Keratinocyte (primary cell): Measurements from ENCODE around the gene MISP. TPM values are rescaled to one million over a fixed set of nuclear protein-coding genes. Genes with fewer than 3 reads are reported as not detected.

Source experiments
- DNase-seq: peaks from one replicate; pipeline ENCODE4 v3.0.0-alpha.2; 2011; ENCODE audit warnings: low read depth, missing footprints, low spot score
- FAIRE-seq: peaks from 2 replicates; lab custom pipeline; 2011; peaks lifted over from hg19 to GRCh38; lab: Jason Lieb, UNC
- H2AFZ ChIP-seq: 2 replicates; pipeline ENCODE4 v1.6.0; 2012; ENCODE audit warnings: low read length, control low read depth, inconsistent platforms; ENCODE audit not compliant: control insufficient read depth
- H3K27ac ChIP-seq: 2 replicates; pipeline ENCODE4 v1.5.1; 2011; ENCODE audit warnings: low read length; ENCODE audit not compliant: control insufficient read depth, insufficient read depth
- H3K27me3 ChIP-seq: 3 replicates; pipeline ENCODE4 v1.6.0; 2011; ENCODE audit warnings: low read length; ENCODE audit not compliant: control insufficient read depth, insufficient read depth; ENCODE audit errors: extremely low read depth
- H3K36me3 ChIP-seq, 2 experiments: 2 replicates in 1 of 2; 3 replicates in 1 of 2; pipeline ENCODE4 v1.5.1; 2011; ENCODE audit warnings: low read length in 2 of 2, mild to moderate bottlenecking in 1 of 2; ENCODE audit not compliant: control insufficient read depth in 2 of 2, insufficient read depth in 2 of 2; ENCODE audit errors: extremely low read depth in 1 of 2
- H3K4me1 ChIP-seq: 3 replicates; pipeline ENCODE4 v1.5.1; 2011; ENCODE audit warnings: low read length; ENCODE audit not compliant: control insufficient read depth, insufficient read depth; ENCODE audit errors: extremely low read depth
- H3K4me2 ChIP-seq: 3 replicates; pipeline ENCODE4 v1.6.0; 2011; ENCODE audit warnings: low read depth, low read length; ENCODE audit not compliant: control insufficient read depth, insufficient read depth; ENCODE audit errors: extremely low read depth
- H3K4me3 ChIP-seq, 3 experiments: fragments of 200-600 bp in 1 of 3; sonication (generic) in 1 of 3; 2 replicates in 2 of 3; 3 replicates in 1 of 3; pipeline ENCODE4 v1.5.1; 2011 to 2016; ENCODE audit warnings: low read length in 3 of 3, mild to moderate bottlenecking in 3 of 3, control low read depth in 2 of 3, inconsistent platforms in 1 of 3, low read depth in 1 of 3, mixed read lengths in 1 of 3, mixed run types in 1 of 3, moderate library complexity in 1 of 3; ENCODE audit not compliant: control insufficient read depth in 2 of 3, insufficient read depth in 2 of 3; ENCODE audit errors: extremely low read depth in 1 of 3
- H3K79me2 ChIP-seq: 2 replicates; pipeline ENCODE4 v1.6.0; 2012; ENCODE audit warnings: low read length; ENCODE audit not compliant: control insufficient read depth, insufficient read depth
- H3K9ac ChIP-seq: 3 replicates; pipeline ENCODE4 v1.6.0; 2011; ENCODE audit warnings: low read length; ENCODE audit not compliant: control insufficient read depth, insufficient read depth; ENCODE audit errors: extremely low read depth
- H3K9me1 ChIP-seq: 3 replicates; pipeline ENCODE4 v1.6.0; 2011; ENCODE audit warnings: low read length; ENCODE audit not compliant: control insufficient read depth, insufficient read depth; ENCODE audit errors: extremely low read depth
- H3K9me3 ChIP-seq: 2 replicates; pipeline ENCODE4 v1.5.1; 2012; ENCODE audit warnings: low read depth, low read length; ENCODE audit not compliant: control insufficient read depth
- H4K20me1 ChIP-seq: 3 replicates; pipeline ENCODE4 v1.6.0; 2011; ENCODE audit warnings: low read length; ENCODE audit not compliant: control insufficient read depth, insufficient read depth; ENCODE audit errors: extremely low read depth
- EZH2 ChIP-seq: IDR thresholded peaks from one replicate; pipeline ENCODE4 v1.6.1; 2012; ENCODE audit warnings: inconsistent platforms, mild to moderate bottlenecking, low read length, moderate library complexity
- dilution Hi-C: fragments of 300-500 bp; cut with MboI; formaldehyde crosslinking; loops from one replicate; pipeline ENCODE4 v1.7.0; 2020; ENCODE audit warnings: low sequenced_read_pairs; ENCODE audit not compliant: extremely low pct_ligation_motif_present
- polyA plus RNA-seq, 5 experiments: library from polyadenylated mRNA; depleted of rRNA in 3 of 5; stranded (reverse) in 3 of 5; stranded (forward) in 1 of 5; unstranded in 1 of 5; fragments of >200 nt; gene quantifications; 1 replicate in 1 of 5; 2 replicates in 3 of 5; 3 replicates in 1 of 5; pipeline versions ENCODE4 v1.2.1 to v1.2.3, GENCODE V29; 2011 to 2012; ENCODE audit warnings: missing spikeins in 2 of 5, low read depth in 1 of 5, low replicate concordance in 1 of 5
- TF ChIP-seq, protein P1 (sequence below), 3 experiments: IDR thresholded peaks in 1 of 3; conservative IDR thresholded peaks in 1 of 3; optimal IDR thresholded peaks in 1 of 3; 2 replicates in 2 of 3; 3 replicates in 1 of 3; pipeline versions ENCODE3 to v1.5.1; 2011; ENCODE audit warnings: low read length in 3 of 3, mild to moderate bottlenecking in 3 of 3, moderate library complexity in 2 of 3, control low read depth in 1 of 3, inconsistent platforms in 1 of 3; ENCODE audit not compliant: insufficient read depth in 2 of 3; ENCODE audit errors: extremely low read depth in 1 of 3

MISP gene
- polyA plus RNA-seq, 1 donor (not counting 4 experiments of a cell fraction or from before 2014, with no cell fraction given): 17.5 TPM

DNA sequence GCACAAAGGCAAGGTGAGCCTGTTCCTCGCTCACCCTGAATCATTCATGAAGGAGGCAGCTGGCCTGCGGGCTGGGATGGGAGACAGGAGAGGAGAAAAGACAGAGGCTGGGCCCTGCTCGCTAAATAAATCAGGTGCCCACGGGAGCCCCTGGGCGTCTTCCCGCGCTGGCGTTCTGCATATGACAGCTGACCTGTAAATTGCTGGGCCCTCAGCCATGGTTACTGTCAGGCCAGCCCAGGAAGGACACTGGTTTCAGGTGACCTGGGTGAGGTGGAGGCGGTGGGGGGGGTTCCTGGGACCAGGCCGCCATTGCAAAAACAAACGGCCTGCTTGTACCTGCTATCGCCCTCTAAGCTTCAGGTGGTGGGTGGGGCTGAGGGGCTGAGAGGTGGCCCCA, 42.9 kb downstream of the MISP start:
- no peak overlapping the region for H3K4me3 ChIP-seq
- H3K9ac ChIP-seq: no peak overlapping the region
- no peak overlapping the region for H2AFZ ChIP-seq
- H3K4me2 ChIP-seq: no peak overlapping the region
- no peak for TF ChIP-seq EZH2
- H3K9me1 ChIP-seq: no peaks in the 10 kb centered on the region
- FAIRE-seq (no peak), DNase-seq (no peak)
- H4K20me1 ChIP-seq: peaks cover 7% of the 10 kb centered on the region
- H3K36me3 ChIP-seq: peaks cover 0 to 4% of the 10 kb centered on the region in 2 experiments
- H3K9me3 ChIP-seq: no peaks in the 10 kb centered on the region
- dilution Hi-C loops: no loop called here
- H3K79me2 ChIP-seq: peaks cover 10% of the 10 kb centered on the region
- H3K27me3 ChIP-seq: no peaks in the 10 kb centered on the region
- peaks cover 16% of the 10 kb centered on the region for H3K4me1 ChIP-seq
- no peak overlapping the region for H3K27ac ChIP-seq

DNA sequence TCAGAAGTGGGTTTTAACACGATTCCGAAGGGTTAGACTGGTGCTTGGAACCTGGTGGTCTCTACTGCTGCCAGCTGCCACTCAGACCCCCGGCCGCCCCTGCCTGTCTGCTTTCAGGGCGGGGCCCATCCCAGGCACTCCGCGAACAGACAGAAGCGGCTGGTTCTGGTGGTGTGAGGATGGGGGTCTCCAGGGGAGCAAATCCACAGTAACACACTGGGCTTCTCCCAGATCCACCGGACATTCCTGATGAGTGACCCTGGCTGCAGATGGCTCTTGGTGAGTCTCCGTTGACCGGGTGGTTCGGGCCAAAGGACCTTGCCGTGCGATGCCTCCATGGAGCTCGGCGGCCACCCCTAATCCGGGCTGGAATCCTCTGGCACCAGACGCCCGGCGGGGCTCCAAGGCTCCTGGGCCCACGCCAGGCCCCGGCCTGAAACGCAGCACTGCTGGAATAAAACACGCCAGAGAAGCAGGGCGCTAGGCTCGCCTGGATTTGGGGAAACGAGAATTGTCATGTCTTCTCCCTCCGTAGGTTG, 44.2 kb downstream of the MISP start:
- no peak overlapping the region for H3K4me2 ChIP-seq
- no peak for TF ChIP-seq EZH2
- TF ChIP-seq, protein P1, sequence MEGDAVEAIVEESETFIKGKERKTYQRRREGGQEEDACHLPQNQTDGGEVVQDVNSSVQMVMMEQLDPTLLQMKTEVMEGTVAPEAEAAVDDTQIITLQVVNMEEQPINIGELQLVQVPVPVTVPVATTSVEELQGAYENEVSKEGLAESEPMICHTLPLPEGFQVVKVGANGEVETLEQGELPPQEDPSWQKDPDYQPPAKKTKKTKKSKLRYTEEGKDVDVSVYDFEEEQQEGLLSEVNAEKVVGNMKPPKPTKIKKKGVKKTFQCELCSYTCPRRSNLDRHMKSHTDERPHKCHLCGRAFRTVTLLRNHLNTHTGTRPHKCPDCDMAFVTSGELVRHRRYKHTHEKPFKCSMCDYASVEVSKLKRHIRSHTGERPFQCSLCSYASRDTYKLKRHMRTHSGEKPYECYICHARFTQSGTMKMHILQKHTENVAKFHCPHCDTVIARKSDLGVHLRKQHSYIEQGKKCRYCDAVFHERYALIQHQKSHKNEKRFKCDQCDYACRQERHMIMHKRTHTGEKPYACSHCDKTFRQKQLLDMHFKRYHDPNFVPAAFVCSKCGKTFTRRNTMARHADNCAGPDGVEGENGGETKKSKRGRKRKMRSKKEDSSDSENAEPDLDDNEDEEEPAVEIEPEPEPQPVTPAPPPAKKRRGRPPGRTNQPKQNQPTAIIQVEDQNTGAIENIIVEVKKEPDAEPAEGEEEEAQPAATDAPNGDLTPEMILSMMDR (optimal IDR thresholded peaks at IDR 0.05 in 1 of 3, IDR thresholded peaks at IDR 0.05 in 1 of 3, conservative IDR thresholded peaks at IDR 0.05 in 1 of 3; ENCODE audit: extremely low read depth in 1 of 3, insufficient read depth in 2 of 3, low read length in 3 of 3): no peak
- no peak overlapping the region for H2AFZ ChIP-seq
- H3K9ac ChIP-seq: no peak overlapping the region
- no peaks in the 10 kb centered on the region for H3K27me3 ChIP-seq
- dilution Hi-C loops: no loop called here
- H3K4me1 ChIP-seq: peaks cover 16% of the 10 kb centered on the region
- FAIRE-seq (no peak), DNase-seq (no peak)
- H3K27ac ChIP-seq: no peak overlapping the region
- no peak overlapping the region for H3K4me3 ChIP-seq
- H3K79me2 ChIP-seq: peaks cover 23% of the 10 kb centered on the region
- peaks cover 3 to 14% of the 10 kb centered on the region in 2 experiments for H3K36me3 ChIP-seq
- no peaks in the 10 kb centered on the region for H3K9me3 ChIP-seq
- peaks cover 19% of the 10 kb centered on the region for H4K20me1 ChIP-seq
- H3K9me1 ChIP-seq: no peaks in the 10 kb centered on the region
